GM12878 (cell line): ENCODE measurements around the gene CEP250. TPM values are rescaled to one million over a fixed set of nuclear protein-coding genes. Genes with fewer than 3 reads are reported as not detected.

Source experiments
- ATAC-seq: fragments of 200-7000 bp; cut with Tn5 transposase; 3 replicates; pipeline ENCODE4 v1.9.1; 2020; ENCODE audit warnings: mild to moderate bottlenecking, moderate library complexity
- BruUV-seq: library from RNA; stranded (reverse); fragments of 400-500 nt; replicated peaks from 2 replicates; lab custom pipeline; 2021; lab: Mats Ljungman, UMichigan
- CTCF ChIA-PET: fragments of 300-600 bp; sonication (Branson Sonifier 250); formaldehyde crosslinking; extraction: SDS; loops from one replicate; lab custom pipeline; 2021; ENCODE audit warnings: inconsistent platforms; lab: Yijun Ruan, JAX
- POLR2A ChIA-PET: fragments of 350-600 bp; formaldehyde crosslinking; extraction: SDS; loops from one replicate; lab custom pipeline; 2021; ENCODE audit warnings: inconsistent platforms; lab: Charles Lee
- RAD21 ChIA-PET: fragments of 300-600 bp; sonication (Branson Sonifier 250); formaldehyde crosslinking; loops from one replicate; lab custom pipeline; 2023; ENCODE audit warnings: antibody characterized with exemption; ENCODE audit not compliant: unreplicated experiment; lab: Charles Lee
- SMC1A ChIA-PET: fragments of 300-600 bp; sonication (Branson Sonifier 250); formaldehyde crosslinking; loops from one replicate; lab custom pipeline; 2023; ENCODE audit not compliant: unreplicated experiment, uncharacterized antibody; lab: Charles Lee
- DNase-seq: peaks from one replicate; pipeline ENCODE4 v3.0.0-alpha.2; 2011; ENCODE audit warnings: low read depth, low spot score
- FAIRE-seq: peaks from 3 replicates; lab custom pipeline; 2011; peaks lifted over from hg19 to GRCh38; lab: Jason Lieb, UNC
- H2AFZ ChIP-seq: 2 replicates; pipeline ENCODE4 v1.6.0; 2011; ENCODE audit warnings: low read depth, low read length, control low read depth; ENCODE audit not compliant: control insufficient read depth
- H3K27ac ChIP-seq: 2 replicates; pipeline ENCODE4 v1.5.1; 2011; ENCODE audit warnings: control low read depth; ENCODE audit not compliant: control insufficient read depth, insufficient read depth
- H3K27me3 ChIP-seq, 2 experiments: replicated peaks in 1 of 2; 2 replicates each; pipeline versions ENCODE4 v1.6.0 to v1.6.1; 2011; ENCODE audit warnings: low read length in 1 of 2; ENCODE audit not compliant: control insufficient read depth in 2 of 2, insufficient read depth in 2 of 2
- H3K36me3 ChIP-seq, 2 experiments: 2 replicates each; pipeline ENCODE4 v1.5.1; 2011; ENCODE audit warnings: low read length in 1 of 2; ENCODE audit not compliant: control insufficient read depth in 2 of 2, insufficient read depth in 2 of 2
- H3K4me1 ChIP-seq: 2 replicates; pipeline ENCODE4 v1.6.1; 2011; ENCODE audit warnings: mild to moderate bottlenecking, low read length, moderate library complexity, mixed read lengths; ENCODE audit not compliant: control insufficient read depth, insufficient read depth
- H3K4me2 ChIP-seq: 2 replicates; pipeline ENCODE4 v1.6.0; 2011; ENCODE audit warnings: control low read depth; ENCODE audit not compliant: control insufficient read depth, insufficient read depth
- H3K4me3 ChIP-seq: fragments of 200-600 bp; sonication (generic); 2 replicates; pipeline ENCODE4 v1.5.1; 2016
- H3K79me2 ChIP-seq: 2 replicates; pipeline ENCODE4 v1.6.0; 2011; ENCODE audit warnings: low read length; ENCODE audit not compliant: control insufficient read depth, insufficient read depth
- H3K9ac ChIP-seq: 2 replicates; pipeline ENCODE4 v1.8.0; 2011; ENCODE audit warnings: low read length, control low read depth, mixed read lengths; ENCODE audit not compliant: control insufficient read depth, insufficient read depth
- H3K9me3 ChIP-seq: replicated peaks from 3 replicates; pipeline ENCODE4 v1.5.1; 2011; ENCODE audit warnings: mild to moderate bottlenecking, low read length; ENCODE audit not compliant: control insufficient read depth, insufficient read depth
- H4K20me1 ChIP-seq: 2 replicates; pipeline ENCODE4 v1.6.0; 2011; ENCODE audit not compliant: control insufficient read depth, insufficient read depth
- CHD1 ChIP-seq: IDR thresholded peaks from 2 replicates; pipeline ENCODE4 v1.6.1; 2012; ENCODE audit warnings: low read depth, low read length, improper control_type of control experiment
- CHD4 ChIP-seq: fragments of 200-600 bp; sonication (generic); IDR thresholded peaks from 2 replicates; pipeline ENCODE4 v1.6.1; 2016; ENCODE audit warnings: mild to moderate bottlenecking
- EED ChIP-seq: sonication (generic); IDR thresholded peaks from 2 replicates; pipeline ENCODE4 v1.6.1; 2016; ENCODE audit warnings: antibody characterized with exemption, low read depth
- FOXM1 ChIP-seq: IDR thresholded peaks from 2 replicates; pipeline ENCODE4 v1.6.1; 2012; ENCODE audit warnings: low read depth, mild to moderate bottlenecking, inconsistent platforms, low read length, moderate library complexity
- IRF4 ChIP-seq: IDR thresholded peaks from 2 replicates; pipeline ENCODE4 v1.6.1; 2011; ENCODE audit warnings: low read depth, low read length
- NFXL1 ChIP-seq: fragments of 450-650 bp; IDR thresholded peaks from 2 replicates; pipeline ENCODE4 v1.6.1; 2017; ENCODE audit warnings: antibody characterized with exemption, mild to moderate bottlenecking, borderline replicate concordance
- NKRF ChIP-seq: fragments of 450-650 bp; conservative IDR thresholded peaks from 2 replicates; pipeline ENCODE4 v1.6.1; 2017; ENCODE audit warnings: mild to moderate bottlenecking, moderate library complexity
- PKNOX1 ChIP-seq: fragments of 450-650 bp; IDR thresholded peaks from 2 replicates; pipeline ENCODE4 v1.6.1; 2016; ENCODE audit warnings: mild to moderate bottlenecking
- PML ChIP-seq: IDR thresholded peaks from 2 replicates; pipeline ENCODE4 v1.6.1; 2012; ENCODE audit warnings: low read length, inconsistent platforms
- RAD51 ChIP-seq: fragments of 450-650 bp; IDR thresholded peaks from 2 replicates; pipeline ENCODE4 v1.6.1; 2016; ENCODE audit warnings: moderate library complexity, mild to moderate bottlenecking, inconsistent platforms
- RFX5 ChIP-seq: IDR thresholded peaks from 2 replicates; pipeline ENCODE4 v1.6.1; 2011; ENCODE audit warnings: low read depth, low read length, improper control_type of control experiment
- SKIL ChIP-seq: fragments of 450-650 bp; IDR thresholded peaks from 2 replicates; pipeline ENCODE4 v1.6.1; 2017; ENCODE audit warnings: mild to moderate bottlenecking, low read depth, inconsistent platforms; ENCODE audit not compliant: poor library complexity, severe bottlenecking
- SMAD5 ChIP-seq: IDR thresholded peaks from 2 replicates; pipeline ENCODE4 v1.6.1; 2016; ENCODE audit warnings: antibody characterized with exemption, low read depth
- SRF ChIP-seq, 2 experiments: IDR thresholded peaks; 2 replicates each; pipeline ENCODE4 v1.6.1; 2011; ENCODE audit warnings: low read depth in 2 of 2, low read length in 2 of 2, mild to moderate bottlenecking in 1 of 2, moderate library complexity in 1 of 2
- TAF1 ChIP-seq: IDR thresholded peaks from 2 replicates; pipeline ENCODE4 v1.6.1; 2011; ENCODE audit warnings: mild to moderate bottlenecking, low read depth, low read length, borderline replicate concordance
- USF1 ChIP-seq: IDR thresholded peaks from 2 replicates; pipeline ENCODE4 v1.6.1; 2011; ENCODE audit warnings: borderline replicate concordance, low read depth, mild to moderate bottlenecking, moderate library complexity, mixed read lengths, low read length; ENCODE audit not compliant: insufficient read depth; ENCODE audit errors: extremely low read length
- ZNF384 ChIP-seq: IDR thresholded peaks from 2 replicates; pipeline ENCODE4 v1.6.1; 2012; ENCODE audit warnings: low read depth, mild to moderate bottlenecking, low read length, improper control_type of control experiment, borderline replicate concordance
- WGBS: methylation state at CpG from one replicate; pipeline ENCODE4 v1.1.6; 2016; ENCODE audit warnings: low lambda C conversion rate; ENCODE audit not compliant: insufficient replicate concordance, insufficient coverage; ENCODE audit errors: missing lambda C conversion rate; 5-methylcytosine and 5-hydroxymethylcytosine counted together
- in situ Hi-C: fragments of 300-500 bp; cut with MboI; formaldehyde crosslinking; loops from 9 replicates; pipeline ENCODE4 v1.14.3; 2018; ENCODE audit warnings: mixed read lengths
- intact Hi-C: fragments of 100-400 bp; cut with micrococcal nuclease; formaldehyde crosslinking; loops from one replicate; pipeline ENCODE4 v1.14.2; 2022; ENCODE audit not compliant: unreplicated experiment
- polyA plus RNA-seq, 11 experiments: library from polyadenylated mRNA; depleted of rRNA in 4 of 11; unstranded in 6 of 11; stranded (reverse) in 5 of 11; fragments of >200 nt; fragmentation: Nextera tagmentation in 4 of 11; fragmentation: Illumina TruSeq in 1 of 11; extraction: Ambion mirVana in 4 of 11; extraction: Trizol in 1 of 11; gene quantifications; 1 replicate in 1 of 11; 2 replicates in 10 of 11; pipeline versions ENCODE4 v1.2.1 to v1.2.3, GENCODE V29; 2011 to 2016; ENCODE audit warnings: inconsistent platforms in 2 of 11, missing spikeins in 2 of 11, low read depth in 1 of 11
- total RNA-seq, 4 experiments: library from RNA; depleted of rRNA in 3 of 4; stranded (reverse); fragments of >200 nt in 3 of 4; fragmentation: Illumina TruSeq in 1 of 4; extraction: Trizol in 1 of 4; gene quantifications; 2 replicates each; pipeline versions ENCODE4 v1.2.1 to v1.2.3, GENCODE V29; 2013 to 2021
- TF ChIP-seq, protein P1 (sequence below): IDR thresholded peaks from 2 replicates; pipeline ENCODE4 v1.6.1; 2011; ENCODE audit warnings: low read depth, mild to moderate bottlenecking, low read length, moderate library complexity, borderline replicate concordance; ENCODE audit errors: extremely low read depth

CEP250 gene
- total and polyA plus RNA-seq, 10 of the 15 experiments (the other 5 are each of a cell fraction or from before 2014, with no cell fraction given), result 2.4 to 41.6 (median 25.7) TPM

DNA sequence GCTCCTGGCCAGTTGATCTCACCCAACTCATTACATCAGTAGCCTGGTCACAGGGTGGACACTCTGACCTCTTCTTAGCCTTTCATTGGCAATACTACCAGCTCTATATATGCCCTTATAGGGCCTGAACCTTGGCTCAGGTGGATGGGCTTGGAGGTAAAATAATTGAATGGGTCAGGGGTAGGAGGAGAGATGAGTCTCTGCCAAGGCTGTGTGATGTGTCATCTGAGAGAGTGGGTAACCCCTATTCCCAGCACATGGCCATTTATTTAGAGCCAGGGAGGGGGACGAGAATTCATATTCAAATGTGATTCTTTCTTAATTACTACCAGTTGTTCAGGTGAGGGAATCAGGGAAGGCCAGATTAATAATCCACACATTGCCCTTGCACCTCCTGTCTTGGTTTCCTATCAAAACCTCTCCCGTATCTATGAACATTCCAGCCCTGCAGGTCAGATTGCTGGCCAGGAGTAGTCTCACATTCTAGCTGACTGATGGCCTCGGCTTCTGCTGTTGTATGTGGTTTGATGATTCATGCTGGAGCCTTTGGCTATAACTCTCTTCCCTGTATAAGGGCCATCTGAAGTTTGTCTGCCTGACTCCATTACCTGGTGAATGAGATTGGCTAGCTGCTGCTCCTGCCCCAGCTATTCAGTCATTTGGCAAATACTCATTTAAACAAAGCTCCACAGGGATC lies 60.7 kb downstream of the CEP250 start:
- no peak for ATAC-seq
- H3K4me2 ChIP-seq, result no peak overlapping the region
- RAD21 ChIA-PET, result no interaction called here
- no peak for TF ChIP-seq TAF1
- no peak for TF ChIP-seq EED
- no peak for TF ChIP-seq PKNOX1
- no peak for TF ChIP-seq PML
- TF ChIP-seq, protein P1, sequence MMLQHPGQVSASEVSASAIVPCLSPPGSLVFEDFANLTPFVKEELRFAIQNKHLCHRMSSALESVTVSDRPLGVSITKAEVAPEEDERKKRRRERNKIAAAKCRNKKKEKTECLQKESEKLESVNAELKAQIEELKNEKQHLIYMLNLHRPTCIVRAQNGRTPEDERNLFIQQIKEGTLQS, result no peak
- no peak for TF ChIP-seq SKIL
- no peak for TF ChIP-seq FOXM1
- TF ChIP-seq NKRF, result no peak
- no peak for TF ChIP-seq RAD51
- no peak for TF ChIP-seq SMAD5
- TF ChIP-seq SRF (IDR thresholded peaks at IDR 0.05; ENCODE audit: low read depth in 2 of 2, low read length in 2 of 2), result no peak
- TF ChIP-seq CHD1, result no peak
- TF ChIP-seq RFX5, result no peak
- TF ChIP-seq NFXL1, result no peak
- no peak for TF ChIP-seq USF1
- TF ChIP-seq IRF4, result no peak
- no peak for TF ChIP-seq CHD4
- no peak for TF ChIP-seq ZNF384

More for the DNA sequence above, 60.7 kb downstream of the CEP250 start:
- no peaks in the 10 kb centered on the region for H3K4me1 ChIP-seq
- no peak overlapping the region for H2AFZ ChIP-seq
- H3K79me2 ChIP-seq, result no peaks in the 10 kb centered on the region
- peaks cover 9 to 12% of the 10 kb centered on the region in 2 experiments for H3K36me3 ChIP-seq
- 78% methylated on average over 3 of the region's 3 CpGs for WGBS
- H3K27me3 ChIP-seq, result no peaks in the 10 kb centered on the region
- DNase-seq (no peak), FAIRE-seq (no peak)
- intact Hi-C loops (no loop called here), in situ Hi-C loops (no loop called here)
- H3K9me3 ChIP-seq, result no peaks in the 10 kb centered on the region
- CTCF ChIA-PET, result interaction anchor here (1.6 kb wide), 1 partner anchor 53 kb away, joined by 4 read pairs; no protein-coding TSS in a partner anchor
- no peak overlapping the region for H3K4me3 ChIP-seq
- no peak overlapping the region for H3K27ac ChIP-seq
- H3K9ac ChIP-seq, result no peak overlapping the region
- POLR2A ChIA-PET, result no interaction called here
- no peaks in the 10 kb centered on the region for H4K20me1 ChIP-seq
- SMC1A ChIA-PET, result interaction anchor here (1.9 kb wide), 1 partner anchor 13 kb away, joined by 4 read pairs; no protein-coding TSS in a partner anchor
- no TSS peak for BruUV-seq
